Measurements from ENCODE around the gene CEBPZ. TPM values are rescaled to one million over a fixed set of nuclear protein-coding genes. Genes with fewer than 3 reads are reported as not detected.

CEBPZ gene
- total and polyA plus RNA-seq, 2 of the 13 experiments (the other 11 are each of a cell fraction or from before 2014, with no cell fraction given), result 14.4 to 117 TPM

DNA sequence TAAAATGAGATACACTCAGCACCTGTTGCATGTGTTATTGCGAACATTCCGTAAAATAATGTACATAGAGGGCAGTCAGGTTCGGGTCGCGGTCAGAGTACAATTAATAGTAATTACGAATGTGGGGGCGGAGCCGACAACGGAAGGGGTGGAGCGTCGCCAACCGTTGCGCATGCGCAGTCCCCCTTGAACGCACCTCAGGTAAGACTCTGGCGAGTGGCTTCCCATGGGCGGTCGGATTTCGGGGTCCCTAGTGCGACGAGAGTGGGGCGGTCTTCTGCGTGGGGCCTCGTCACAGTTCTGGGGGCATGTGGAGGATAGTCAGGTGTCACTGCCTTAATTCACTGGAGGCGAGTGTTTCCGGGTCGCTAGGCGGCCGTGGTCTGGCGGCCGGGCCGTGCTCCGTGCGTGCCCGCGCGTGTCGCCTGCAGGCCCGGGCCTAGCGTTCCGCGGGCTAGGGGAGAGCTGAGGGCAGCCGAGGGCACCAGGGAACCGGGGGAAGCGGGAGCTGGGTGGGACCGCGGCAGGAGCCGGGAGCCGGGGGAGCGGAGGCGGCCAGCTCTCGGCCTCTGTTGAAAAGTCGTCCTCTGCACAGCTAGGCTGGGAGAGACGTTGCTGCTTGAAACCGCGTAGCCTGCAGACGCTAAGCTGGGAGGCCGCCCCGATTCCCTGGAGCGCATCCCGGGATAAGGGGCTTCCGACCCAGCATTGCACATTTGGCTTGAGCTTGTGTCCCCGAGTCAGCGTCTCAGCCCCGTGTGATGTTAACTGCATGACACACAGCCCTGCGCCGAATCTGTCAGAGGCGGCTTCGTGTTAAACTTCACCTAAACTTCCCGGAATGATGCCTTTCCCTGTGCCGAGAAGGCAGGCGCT is 34.8 kb downstream of the CEBPZ start, which contains the start of gene CEBPZOS (continued):
- TF ChIP-seq ZEB1 (IDR thresholded peaks at IDR 0.05; ENCODE audit: insufficient replicate concordance, low read depth) (no peak), TRIM22 (IDR thresholded peaks at IDR 0.05) (no peak), ZNF12 (CRISPR knock-in tag; IDR thresholded peaks at IDR 0.05) (no peak; the same call in none of the 2 replicates), ZNF17 (CRISPR knock-in tag; IDR thresholded peaks at IDR 0.05) (peak; percentile 93), SIN3B (IDR thresholded peaks at IDR 0.05; ENCODE audit: low read length) (no peak), SALL2 (CRISPR knock-in tag; IDR thresholded peaks at IDR 0.05) (no peak; the same call in 1 of the 2 replicates), ZNF704 (CRISPR knock-in tag; IDR thresholded peaks at IDR 0.05; ENCODE audit: borderline replicate concordance) (peak; percentile 98), ZNF850 (CRISPR knock-in tag; conservative IDR thresholded peaks at IDR 0.05) (0 out of 2 replicates have a peak, but pooled peaks have one; percentile 58), SAFB2 (CRISPR knock-in tag; IDR thresholded peaks at IDR 0.05; ENCODE audit: borderline replicate concordance, low read depth) (peak; percentile 97), GABPB1 (CRISPR knock-in tag; IDR thresholded peaks at IDR 0.05) (peak; percentile 93), SP2 (CRISPR knock-in tag; IDR thresholded peaks at IDR 0.05) (peak; percentile 62; the same call in 1 of the 2 replicates), ZHX1 (CRISPR knock-in tag; IDR thresholded peaks at IDR 0.05; ENCODE audit: low read depth) (peak; percentile 88), ZNF383 (CRISPR knock-in tag; IDR thresholded peaks at IDR 0.05; ENCODE audit: borderline replicate concordance) (no peak), HOXA7 (CRISPR knock-in tag; IDR thresholded peaks at IDR 0.05) (no peak), JUND (CRISPR knock-in tag; IDR thresholded peaks at IDR 0.05) (no peak; the same call in 1 of the 2 replicates), ZNF292 (CRISPR knock-in tag; IDR thresholded peaks at IDR 0.05; ENCODE audit: borderline replicate concordance, low read depth) (peak; percentile 71), MATR3 (CRISPR knock-in tag; IDR thresholded peaks at IDR 0.05) (no peak), ZNF549 (CRISPR knock-in tag; IDR thresholded peaks at IDR 0.05) (no peak), NR2F1 (CRISPR knock-in tag; IDR thresholded peaks at IDR 0.05) (no peak), ZNF33B (CRISPR knock-in tag; IDR thresholded peaks at IDR 0.05) (peak; percentile 98), U2AF2 (IDR thresholded peaks at IDR 0.05; ENCODE audit: low read depth, low read length) (no peak), KDM4B (CRISPR knock-in tag; IDR thresholded peaks at IDR 0.05) (peak; percentile 45)
- TF ChIP-seq, protein P1, sequence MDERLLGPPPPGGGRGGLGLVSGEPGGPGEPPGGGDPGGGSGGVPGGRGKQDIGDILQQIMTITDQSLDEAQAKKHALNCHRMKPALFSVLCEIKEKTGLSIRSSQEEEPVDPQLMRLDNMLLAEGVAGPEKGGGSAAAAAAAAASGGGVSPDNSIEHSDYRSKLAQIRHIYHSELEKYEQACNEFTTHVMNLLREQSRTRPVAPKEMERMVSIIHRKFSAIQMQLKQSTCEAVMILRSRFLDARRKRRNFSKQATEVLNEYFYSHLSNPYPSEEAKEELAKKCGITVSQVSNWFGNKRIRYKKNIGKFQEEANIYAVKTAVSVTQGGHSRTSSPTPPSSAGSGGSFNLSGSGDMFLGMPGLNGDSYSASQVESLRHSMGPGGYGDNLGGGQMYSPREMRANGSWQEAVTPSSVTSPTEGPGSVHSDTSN (CRISPR knock-in tag; IDR thresholded peaks at IDR 0.05), result 0 out of 2 replicates have a peak, but pooled peaks have one; percentile 25
- TF ChIP-seq, protein P2, sequence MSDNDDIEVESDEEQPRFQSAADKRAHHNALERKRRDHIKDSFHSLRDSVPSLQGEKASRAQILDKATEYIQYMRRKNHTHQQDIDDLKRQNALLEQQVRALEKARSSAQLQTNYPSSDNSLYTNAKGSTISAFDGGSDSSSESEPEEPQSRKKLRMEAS (IDR thresholded peaks at IDR 0.05), result peak; percentile 97
